ENCODE measurements around the gene GRM1.
"Not testable (repeated sequence)": the region's sequence is repeated elsewhere in the genome, so short reads cannot be mapped to it uniquely, and the experiment has no call there.

GRM1 gene

DNA sequence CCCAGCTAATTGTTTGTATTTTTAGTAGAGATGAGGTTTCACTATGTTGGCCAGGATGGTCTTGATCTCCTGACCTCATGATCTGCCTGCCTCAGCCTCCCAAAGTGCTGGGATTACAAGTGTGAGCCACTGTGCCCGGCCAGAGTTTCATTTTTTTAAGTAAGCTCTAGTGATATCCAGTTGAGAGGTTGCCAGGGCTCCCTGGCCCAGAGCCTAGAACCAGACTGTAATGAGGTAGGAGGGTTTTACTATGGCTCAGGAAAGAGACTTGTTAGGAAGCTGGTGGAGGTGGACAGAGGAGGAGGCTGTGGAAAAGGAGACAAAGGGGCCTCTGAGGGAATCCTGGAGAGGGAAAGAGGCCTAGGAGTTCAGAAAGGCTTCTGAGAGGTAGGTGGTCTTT, 242.3 kb downstream of the GRM1 start:
- not testable (repeated sequence) for DNase-seq (ENCODE audit: low read depth, low spot score)

DNA sequence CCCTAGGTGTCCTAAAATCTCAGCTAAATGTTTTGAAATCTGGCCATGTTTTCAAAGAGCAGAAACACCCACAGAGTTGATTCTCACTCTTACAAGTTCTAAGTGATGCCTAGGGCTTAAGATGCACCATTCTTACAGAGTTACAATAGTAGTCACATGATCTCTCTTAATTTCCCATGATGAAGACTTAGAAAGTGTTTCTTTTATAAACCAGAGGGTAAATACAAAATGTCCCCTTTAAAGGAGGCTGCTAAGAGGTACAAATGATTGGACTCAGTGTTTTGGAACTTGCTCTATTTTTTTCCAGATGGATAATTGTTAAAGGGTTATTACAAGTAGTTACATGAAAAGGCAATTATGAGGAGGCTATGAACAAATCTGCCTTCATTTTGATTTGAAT, 244.6 kb downstream of the GRM1 start:
- DNase-seq (ENCODE audit: low read depth, low spot score) = no peak

DNA sequence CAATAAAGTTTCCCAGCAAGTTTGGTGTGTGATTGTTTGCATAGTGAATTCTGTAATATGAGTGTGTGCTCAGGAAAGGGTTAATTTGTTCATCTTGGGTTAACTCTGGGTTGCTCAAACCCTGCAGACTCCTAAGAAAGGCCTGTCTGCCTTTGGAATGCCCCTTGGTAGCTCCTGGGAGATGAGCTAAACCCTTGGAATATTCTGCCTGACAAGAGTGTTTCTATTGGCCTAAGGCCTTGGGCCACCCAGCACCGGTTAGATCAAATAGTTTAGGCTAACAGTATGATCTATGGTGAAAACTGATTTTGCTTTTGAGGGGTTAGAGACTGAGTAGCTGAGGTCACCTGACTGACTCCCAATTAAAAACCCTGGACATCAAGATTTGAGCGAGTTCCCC, 248.3 kb downstream of the GRM1 start:
- no peak for DNase-seq (ENCODE audit: low read depth, low spot score)

DNA sequence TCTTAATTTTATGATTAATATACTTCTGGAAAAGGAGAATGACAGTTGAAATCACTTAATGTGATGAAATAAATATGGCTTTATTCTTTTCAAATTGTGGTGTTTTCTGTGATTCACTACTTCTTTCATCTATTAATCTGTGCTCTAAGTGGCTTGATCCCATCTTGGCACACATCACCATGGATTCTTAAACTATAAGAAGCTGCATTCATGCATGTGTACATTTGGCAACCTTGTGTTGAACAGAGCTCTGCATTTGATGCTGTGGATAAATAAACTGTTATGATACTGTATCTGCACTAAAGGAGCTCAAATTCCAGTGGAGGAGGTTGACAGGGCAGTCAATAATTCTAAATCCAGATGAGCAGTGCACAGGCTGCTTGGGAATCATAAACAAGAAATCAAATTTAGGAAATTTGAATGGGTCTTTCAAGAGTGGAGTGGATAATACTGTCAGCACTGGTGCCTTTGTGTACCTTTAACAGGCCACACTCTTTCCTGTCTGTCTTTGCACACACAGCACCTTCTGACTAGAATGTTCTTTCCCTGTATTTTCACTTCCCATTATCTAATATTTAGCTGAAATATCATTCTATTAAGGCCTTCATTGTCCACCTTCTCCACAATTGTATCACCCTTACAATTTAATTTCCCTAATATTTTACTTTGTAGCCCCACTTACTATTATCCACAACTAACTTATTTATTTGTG, 252.9 kb downstream of the GRM1 start:
- no peak for DNase-seq (ENCODE audit: low read depth, low spot score)

DNA sequence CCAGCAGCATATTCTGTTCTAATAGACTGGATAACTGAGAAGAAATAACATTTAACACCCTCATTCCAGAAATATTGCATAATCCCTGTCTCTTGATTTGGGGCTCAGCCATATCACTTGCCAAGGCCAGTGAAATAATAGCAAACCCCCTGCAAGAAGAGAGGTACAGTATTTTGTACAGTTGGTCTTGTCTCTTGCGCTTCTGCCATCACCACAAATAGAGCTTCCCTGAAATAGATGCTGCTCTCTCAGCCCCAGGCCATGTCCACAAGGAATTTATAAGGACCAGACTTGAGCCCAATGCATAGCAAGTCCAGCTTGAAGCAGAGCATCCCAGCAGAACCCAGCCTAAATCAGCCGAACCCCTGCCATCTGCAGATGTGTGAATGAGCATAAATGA, 254.0 kb downstream of the GRM1 start:
- no peak for DNase-seq (ENCODE audit: low read depth, low spot score)

DNA sequence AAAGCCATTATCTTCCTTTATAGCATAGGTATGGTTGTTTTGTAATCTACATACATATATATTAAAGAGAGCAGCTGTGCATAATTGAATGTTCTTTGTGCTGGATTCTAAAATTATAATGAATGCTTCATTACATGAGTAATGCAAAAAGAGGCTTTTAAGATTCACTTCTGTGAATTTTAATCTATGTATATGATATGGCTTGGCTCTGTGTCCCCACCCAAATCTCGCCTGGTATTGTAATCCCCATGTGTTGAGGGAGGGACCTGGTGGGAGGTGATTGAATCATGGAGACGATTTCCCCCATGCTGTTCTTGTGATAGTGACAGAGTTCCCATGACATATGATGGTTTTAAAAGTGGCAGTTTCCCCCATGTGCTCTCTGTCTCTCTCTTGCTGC, 255.4 kb downstream of the GRM1 start:
- no peak for DNase-seq (ENCODE audit: low read depth, low spot score)

DNA sequence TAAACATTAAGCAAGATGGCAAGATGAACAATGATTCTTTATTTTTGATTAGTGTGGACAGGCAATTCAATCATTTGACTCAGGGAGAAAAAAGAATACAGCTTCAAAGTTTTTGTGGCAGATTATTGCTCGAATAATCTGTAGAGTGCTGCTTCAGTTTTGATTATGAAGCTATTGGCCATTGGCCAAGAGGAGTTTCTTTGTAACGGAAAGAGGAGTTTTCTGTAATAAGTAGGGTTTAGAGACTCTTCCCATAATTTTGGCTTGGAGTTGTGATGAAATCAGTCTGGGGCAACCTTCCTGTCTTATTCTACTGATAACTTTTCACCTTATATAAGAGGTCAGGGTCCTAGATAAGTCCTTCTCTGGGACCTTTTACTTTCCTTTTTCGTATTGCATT, 258.1 kb downstream of the GRM1 start:
- DNase-seq (ENCODE audit: low read depth, low spot score) = no peak

DNA sequence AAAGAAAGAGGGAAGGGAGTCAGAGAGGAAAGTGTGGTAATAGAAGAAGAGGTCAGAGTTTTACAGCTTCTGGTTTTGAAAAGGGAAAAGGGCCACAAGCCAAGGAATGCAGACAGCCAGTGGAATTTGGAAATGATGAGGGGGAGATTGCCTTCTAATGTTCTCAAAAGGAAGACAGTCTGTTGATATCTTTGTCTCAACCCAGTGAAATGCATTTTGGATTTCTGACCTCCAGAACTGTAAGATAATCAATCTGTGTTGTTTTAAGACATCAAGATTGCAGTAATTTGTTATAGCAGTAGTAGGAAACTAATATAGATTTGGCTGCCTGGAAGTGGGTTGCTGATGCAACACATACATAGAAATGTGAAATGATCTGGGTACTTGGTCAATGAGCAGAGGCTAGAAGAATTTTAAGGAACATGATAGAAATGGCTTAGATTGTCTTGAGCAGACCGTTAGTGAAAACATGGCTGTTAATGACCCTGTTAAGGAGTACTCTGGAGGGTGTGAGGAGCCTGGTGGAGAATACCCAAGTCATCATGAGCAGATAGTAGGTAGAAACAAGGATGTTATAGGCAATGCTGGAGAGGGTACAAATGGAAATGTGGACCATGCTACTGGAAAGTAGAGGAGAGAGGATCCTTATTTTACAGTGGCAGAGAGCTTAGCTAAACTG, 259.0 kb downstream of the GRM1 start:
- DNase-seq (ENCODE audit: low read depth, low spot score) = no peak

DNA sequence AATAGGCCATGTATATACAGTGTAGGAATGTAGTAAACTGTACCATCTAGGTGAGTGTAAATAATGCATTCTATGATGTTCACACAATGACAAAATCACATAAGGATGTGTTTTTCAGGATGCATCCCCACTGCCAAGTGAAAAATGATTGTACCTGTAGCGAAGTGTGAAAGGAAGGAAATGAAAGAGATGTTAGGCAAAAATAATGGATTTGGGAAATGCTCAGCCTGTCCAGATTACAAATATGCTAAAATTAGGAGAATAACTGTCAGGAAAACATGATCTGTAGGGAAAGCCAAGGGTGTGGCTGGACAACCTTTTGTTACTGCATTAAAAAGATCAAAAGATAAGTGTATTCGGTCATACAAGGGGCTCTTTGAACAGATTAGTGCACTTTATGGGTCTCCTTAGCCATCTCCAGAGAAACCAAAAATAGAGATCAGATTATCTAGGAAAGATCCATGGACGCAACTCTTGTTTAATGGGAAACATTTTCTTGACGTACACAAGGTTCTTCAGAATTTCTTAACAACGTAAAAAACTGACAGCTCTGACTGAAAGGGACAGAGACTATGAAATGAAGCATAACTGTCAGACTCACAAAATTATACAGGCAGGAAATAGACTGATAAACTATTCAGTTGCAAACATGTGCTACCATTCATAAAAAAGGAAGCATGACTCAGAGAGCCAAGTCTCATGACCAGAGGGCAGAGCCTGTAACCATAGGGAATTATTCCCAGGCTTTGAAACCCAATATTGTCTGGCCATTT, 261.1 kb downstream of the GRM1 start:
- no peak for DNase-seq (ENCODE audit: low read depth, low spot score)

DNA sequence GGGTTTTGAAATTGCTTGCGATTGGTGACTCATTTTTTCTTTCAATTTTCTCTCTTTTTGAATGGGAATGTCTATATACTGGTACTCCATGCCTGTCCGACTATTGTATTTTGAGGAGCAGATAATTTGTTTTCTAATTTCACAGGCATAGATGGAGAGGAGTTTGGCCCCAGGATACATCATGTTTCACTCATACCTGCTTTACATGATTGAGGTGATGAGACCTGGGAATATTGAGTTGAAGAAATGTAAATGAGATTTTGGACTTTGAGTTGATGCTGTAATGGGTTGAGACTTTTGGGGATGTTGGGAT, 261.7 kb downstream of the GRM1 start:
- no peak for DNase-seq (ENCODE audit: low read depth, low spot score)

DNA sequence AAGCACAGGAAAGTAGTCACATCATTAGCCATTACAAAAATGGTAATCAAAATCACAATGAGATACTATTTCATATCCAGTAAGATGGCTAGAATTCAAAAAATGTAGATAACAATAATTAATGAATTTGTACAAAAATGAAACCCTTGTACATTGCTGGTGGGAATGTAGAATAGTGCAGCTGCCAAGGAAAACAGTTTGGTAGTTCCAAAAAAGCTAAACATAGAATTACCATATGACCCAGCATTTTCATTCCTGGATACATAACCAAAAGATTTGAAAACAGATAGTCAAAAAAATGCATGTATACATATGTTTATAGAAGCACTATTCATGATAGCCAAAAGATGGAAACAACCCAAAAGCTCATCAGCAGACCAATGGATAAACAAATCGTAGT, 263.6 kb downstream of the GRM1 start:
- DNase-seq (ENCODE audit: low read depth, low spot score) = no peak

DNA sequence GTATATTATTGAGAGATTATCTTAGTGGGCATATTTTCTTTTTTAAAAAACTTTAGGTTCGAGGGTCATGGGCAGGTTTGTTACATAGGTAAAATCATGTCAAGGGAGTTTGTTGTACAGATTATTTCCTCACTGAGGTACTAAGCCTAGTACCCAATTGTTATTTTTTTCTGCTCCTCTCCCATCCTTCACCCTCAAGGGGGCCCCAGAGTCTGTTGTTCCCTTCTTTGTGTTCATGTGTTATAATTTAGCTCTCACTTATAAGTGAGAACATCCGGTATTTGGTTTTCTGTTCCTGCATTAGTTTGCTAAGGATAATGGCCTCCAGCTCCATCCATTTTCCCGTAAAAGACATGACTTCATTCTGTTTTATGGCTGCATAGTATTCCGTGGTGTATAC, 266.8 kb downstream of the GRM1 start:
- DNase-seq (ENCODE audit: low read depth, low spot score) = no peak

DNA sequence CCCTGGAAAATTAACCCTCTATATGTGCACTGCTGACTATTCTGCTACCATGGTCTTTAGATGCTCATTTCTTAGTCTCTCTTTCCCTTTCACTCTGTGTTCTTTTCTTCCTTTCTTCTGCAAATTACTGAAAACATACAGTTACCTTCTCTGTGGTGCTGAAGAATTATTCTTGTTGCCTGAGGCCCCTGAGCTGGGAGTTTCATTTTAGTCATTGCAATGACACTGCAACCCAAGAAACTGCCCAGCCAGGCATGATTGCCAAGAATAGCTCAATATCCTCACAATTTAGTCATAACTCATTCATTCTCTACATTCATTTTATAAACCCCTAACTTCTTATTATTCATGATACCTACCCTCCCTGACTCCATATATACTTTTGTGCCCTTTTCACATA, 269.0 kb downstream of the GRM1 start:
- no peak for DNase-seq (ENCODE audit: low read depth, low spot score)

DNA sequence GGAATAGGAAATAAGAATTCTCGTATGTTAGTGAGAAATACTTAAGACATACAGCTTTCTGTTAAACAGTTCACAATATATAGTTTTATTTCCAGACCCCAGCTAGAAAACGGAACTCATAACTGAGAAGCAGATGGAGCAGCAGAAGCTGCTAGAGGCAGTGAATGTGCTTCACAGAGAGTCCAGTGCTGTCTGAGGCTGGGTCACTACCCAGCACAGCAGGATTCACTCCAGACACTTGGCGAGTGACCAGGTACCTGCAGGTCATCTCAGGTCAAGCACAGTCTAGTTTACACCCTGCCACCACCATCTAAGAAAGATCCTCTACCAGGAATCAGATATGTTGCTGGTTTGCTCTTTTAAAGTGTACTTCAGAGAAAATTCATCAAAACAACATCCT, 271.7 kb downstream of the GRM1 start:
- no peak for DNase-seq (ENCODE audit: low read depth, low spot score)

DNA sequence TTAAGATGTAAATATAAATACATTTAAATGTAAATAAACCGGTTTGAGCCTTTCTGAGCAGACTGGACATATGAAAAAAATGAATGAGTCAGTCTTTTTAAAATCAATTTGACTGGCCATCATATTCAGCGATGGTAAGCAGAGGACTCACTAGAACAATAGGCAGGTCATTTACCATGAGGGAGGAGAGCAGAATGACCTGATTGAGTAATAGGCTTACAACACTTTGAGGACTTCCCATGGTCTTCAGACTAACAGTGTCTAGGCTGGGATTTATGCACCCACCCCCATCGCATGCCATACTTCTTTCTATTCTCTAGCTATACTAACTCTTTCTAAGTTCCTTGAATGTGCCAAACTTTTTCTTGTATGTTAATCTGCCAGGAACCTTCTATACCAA, 272.9 kb downstream of the GRM1 start:
- no peak for DNase-seq (ENCODE audit: low read depth, low spot score)

DNA sequence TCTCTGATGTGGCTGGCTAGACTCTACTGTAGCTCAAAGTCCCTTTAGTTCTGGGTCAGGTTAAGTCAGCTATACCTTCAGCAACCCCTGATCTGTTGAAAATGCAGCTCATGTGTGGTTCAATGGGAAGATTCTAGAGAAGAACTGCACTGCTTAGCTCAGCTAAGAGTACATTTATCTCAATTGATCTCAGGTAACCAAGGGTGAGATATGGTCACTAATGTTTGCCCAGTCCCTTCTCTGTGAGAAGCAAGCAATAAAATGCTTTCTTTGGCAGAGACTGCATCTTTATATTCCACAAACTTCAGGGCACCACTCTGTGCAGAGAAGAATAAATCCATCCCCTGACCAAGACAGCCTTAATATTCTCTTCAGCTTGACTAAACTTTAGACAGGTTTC, 274.1 kb downstream of the GRM1 start:
- DNase-seq (ENCODE audit: low read depth, low spot score) = no peak

DNA sequence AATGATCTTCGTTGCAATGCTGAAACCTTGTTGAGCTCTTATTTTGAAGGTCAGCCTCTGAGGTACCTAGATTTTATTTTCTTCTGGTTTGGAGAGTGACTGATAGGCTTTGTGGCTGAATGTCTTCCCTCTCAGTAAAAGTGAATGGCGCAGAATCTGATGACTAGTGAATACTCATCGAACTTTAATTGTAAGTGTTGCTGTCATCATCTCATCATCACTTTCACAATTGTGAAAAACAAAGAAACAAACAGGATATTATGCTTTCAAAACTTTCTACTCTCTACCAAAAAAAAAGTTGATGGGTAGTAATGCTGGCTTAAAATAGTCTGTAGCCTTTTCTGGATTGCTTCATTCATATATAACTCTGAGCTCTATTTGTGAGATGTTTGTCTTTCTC, 275.3 kb downstream of the GRM1 start:
- no peak for DNase-seq (ENCODE audit: low read depth, low spot score)

DNA sequence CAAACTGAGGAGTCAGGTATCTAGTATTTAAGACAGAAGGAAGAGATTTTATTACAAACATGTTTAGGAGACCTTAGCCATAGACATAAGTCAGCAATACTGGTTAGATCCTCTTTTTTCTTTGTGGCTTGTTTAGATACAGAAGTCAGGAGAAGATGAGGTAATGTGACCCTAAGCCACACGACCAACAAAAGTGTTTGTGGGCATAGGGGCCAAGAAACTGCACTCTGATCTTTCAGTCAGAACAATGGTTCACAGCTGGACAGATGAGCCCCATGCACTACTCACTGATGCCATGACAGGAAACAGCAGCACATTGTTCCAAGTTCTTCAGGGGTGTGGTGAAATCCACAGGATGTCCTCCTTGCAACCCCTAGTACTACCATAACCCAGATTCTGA, 276.2 kb downstream of the GRM1 start:
- no peak for DNase-seq (ENCODE audit: low read depth, low spot score)

DNA sequence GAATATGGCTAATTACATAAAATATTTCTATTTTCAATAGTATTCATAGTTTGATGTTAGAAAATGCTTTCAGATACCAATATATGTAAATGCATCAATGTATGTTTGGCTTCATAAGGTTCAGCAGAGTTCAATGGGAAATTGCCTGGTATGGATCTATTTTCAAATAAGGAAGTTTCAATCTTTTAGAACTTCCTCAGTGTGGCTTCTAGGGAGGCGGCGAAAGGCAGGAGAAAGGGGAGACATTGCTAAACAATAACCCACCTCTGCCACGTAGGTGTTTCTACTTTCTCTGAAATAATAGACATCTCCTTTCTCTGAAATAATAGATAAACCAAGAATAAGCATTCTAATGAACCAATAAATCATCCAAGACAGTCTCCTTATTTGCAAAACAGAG, 277.1 kb downstream of the GRM1 start:
- no peak for DNase-seq (ENCODE audit: low read depth, low spot score)

DNA sequence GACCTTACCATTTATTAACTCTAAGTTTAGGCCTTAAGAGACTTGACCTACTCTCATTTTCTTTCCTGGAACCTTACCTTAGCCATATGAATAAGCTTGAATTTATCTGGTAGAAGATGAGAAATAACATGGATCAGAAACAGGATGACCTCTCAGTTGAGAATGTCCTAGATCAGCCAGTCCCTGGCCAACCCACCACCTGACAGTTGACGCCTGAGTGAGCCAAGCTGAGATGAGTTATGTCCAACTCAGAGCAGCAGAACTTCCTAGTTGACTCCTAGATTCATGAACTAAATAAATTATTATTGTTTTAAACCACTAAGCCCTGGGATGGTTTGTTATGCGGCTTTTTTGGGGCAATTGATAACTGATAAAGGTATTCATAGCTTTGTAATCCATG, 281.8 kb downstream of the GRM1 start:
- DNase-seq (ENCODE audit: low read depth, low spot score) = no peak

DNA sequence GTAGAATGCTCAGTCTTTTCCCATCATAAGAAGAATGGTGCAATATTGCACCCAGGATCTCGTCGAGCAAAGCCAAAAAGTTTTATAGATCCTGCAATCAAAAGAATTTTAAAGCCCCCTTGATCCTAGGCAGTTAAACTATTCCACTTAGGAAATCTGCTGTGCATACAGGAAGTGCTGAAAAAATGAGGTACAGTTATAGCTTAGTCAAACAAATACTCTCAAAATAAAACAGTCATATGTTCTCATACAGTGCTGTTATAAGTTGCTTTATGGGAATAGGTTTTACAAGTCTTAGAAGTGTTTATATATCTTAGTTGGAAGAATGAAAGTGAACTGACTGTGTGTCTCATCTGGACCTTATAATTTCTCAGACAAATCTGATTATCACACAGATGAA, 282.2 kb downstream of the GRM1 start:
- no peak for DNase-seq (ENCODE audit: low read depth, low spot score)

DNA sequence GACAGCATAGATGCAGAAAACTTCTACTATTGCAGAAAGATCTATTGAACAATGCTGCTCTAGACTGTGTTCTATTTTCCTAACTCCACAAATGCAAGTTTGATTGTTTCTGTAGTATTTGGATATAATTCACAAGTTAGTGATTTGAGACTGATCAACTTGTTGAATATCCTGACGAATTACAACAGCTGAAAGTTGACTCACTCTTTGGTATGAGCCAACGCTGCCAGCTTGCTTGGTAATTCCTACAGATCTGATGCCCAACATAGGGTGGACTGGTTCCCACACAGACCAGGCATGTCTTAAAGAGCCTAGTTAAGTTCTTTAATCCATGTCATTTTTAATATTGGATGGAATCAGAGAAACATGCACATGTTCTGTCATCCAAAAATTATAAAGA, 283.7 kb downstream of the GRM1 start:
- no peak for DNase-seq (ENCODE audit: low read depth, low spot score)
